Amygdala (tissue), 56 donors: ENCODE data around the gene AP3B1.

Experiments used
- DNase-seq, 56 donors: peaks; one replicate each; lab custom pipeline; 2025; lab: John Stamatoyannopoulos, UW

The AP3B1 gene

GRCh38 chr5:78007233-78007632 is 287.3 kb downstream of the AP3B1 start:
- no peak for DNase-seq

GRCh38 chr5:78006449-78006848 is 288.0 kb downstream of the AP3B1 start:
- DNase-seq, result no peak

GRCh38 chr5:78005021-78005785 is 289.3 kb downstream of the AP3B1 start:
- peak in 1 of 56 donors; percentile 36 for DNase-seq

GRCh38 chr5:78004559-78004958 is 289.9 kb downstream of the AP3B1 start:
- DNase-seq, result no peak

- no peak for DNase-seq
These were observed 290.6 kb downstream of the AP3B1 start for GRCh38 chr5:78003919-78004318.

DNA sequence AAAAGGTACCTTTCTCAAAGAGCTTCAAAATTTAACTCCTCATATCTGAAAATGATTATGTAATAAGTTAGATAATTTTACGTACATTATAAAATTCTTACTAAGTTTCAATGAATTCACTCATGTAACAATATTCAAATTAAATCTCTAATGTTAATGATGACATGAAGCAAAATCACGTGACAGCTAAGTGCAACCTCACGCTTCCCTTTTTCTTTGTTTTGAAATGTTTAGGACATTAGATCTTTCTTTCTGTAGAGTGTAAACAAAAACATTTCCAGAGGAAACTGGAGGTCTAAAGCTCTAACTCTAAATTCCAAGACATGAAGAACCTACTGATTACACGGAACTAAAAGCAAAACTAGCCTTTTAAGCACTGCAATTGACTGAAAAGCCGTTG is 291.0 kb downstream of the AP3B1 start:
- DNase-seq, result no peak

DNA sequence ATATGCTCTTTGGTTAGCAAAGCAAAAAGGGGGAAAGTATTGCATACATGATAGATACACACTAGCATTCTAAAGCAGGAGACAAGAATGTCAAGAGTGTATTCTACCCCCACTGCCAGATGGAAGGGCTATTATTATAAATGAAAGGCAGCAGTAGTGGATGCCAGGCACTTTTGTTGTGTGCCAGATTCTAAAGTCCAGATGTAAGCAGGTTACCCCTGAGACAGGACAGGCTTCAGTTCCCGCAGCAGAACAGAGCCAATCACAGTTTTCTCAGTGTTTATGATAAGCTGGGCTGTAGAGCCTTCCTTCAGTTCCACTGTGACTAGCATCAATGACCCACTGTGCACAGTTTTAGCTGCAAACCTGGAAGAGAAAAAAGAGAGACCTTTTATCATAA is 291.8 kb downstream of the AP3B1 start:
- no peak for DNase-seq

DNA sequence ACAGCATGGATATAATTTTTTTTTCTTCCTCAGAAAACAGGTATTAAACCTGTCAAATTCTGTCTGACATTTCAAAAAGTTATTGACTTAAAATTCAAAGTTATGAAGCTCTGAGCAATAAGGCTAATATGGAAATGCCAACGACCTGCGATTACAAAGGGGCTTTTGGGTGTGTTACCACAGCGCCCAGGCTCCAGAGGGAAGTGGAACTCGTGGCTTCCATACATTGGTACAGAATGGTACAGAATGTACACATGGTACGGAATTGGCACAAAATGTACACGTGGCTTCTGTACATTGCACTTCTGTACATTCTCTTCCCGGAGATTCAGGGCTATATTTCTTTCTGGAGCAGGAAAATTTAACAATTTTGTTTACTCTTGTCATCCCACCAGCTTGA is 293.3 kb downstream of the AP3B1 start:
- no peak for DNase-seq

DNA sequence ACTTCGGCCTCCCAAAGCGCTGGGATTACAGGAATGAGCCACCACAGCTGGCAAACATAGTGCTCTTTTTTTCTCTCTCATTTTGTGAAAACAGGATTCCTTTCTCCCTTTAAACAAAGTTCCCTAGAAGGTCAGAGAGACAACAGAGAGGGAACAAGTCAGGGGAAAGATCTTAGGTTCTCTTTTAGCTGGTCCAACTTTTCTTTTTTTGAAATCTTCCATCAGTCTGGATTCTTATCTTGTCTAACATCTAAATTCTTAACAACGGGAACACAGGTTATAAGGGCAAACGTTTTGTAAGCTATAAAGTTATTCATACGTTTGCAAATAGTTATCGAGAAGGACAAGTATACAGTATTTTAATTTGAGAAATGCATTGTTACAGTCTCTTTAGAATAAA is 294.3 kb downstream of the AP3B1 start:
- DNase-seq, result no peak

DNA sequence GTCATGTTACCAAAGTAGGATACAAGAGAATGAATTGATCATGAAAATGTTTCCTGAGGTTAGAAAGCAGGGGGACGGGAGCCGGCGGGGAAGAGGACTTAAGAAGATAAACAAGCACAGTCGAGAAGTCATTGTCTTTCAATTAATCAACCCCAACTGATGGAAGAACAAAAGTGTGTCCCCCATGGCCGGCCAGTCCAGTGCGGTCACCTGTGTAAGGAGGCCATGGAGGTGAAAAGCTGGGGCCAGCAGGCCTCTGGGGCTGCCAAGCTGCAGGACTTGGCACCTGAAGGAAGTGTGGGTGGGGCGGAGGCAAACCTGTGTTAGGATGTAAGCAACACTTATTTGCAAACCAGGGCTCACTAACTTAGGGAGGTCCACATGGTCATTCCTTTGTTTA is 295.1 kb downstream of the AP3B1 start:
- DNase-seq, result no peak

DNA sequence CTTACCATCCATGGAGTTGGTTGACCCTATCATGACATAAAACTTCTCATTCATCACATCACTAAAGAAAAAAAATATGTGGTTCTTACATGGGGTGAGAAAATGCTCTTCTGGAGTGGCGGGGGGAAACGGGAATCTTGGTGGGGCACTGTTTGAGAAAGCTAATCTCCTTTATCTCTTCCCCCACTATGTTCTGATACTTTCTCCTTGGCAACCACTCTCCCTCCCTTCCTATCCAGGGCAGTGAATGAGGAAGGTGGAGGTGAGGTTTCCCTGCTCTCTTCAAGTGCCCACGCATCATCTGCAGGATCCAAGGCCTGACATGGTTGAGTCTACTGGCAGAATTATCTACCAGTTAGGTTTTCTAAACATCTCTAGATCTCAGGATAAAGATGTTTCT is 297.6 kb downstream of the AP3B1 start:
- DNase-seq, result no peak

GRCh38 chr5:77995793-77996409 is 298.6 kb downstream of the AP3B1 start:
- DNase-seq, result no peak

- no peak for DNase-seq
These were observed 299.6 kb downstream of the AP3B1 start for GRCh38 chr5:77994943-77995342.

GRCh38 chr5:77993855-77994318 is 300.6 kb downstream of the AP3B1 start:
- peak in 49 of 56 donors; percentile 28 to 85 (median 64) for DNase-seq

GRCh38 chr5:77993141-77993854 is 301.2 kb downstream of the AP3B1 start:
- DNase-seq, result no peak

DNA sequence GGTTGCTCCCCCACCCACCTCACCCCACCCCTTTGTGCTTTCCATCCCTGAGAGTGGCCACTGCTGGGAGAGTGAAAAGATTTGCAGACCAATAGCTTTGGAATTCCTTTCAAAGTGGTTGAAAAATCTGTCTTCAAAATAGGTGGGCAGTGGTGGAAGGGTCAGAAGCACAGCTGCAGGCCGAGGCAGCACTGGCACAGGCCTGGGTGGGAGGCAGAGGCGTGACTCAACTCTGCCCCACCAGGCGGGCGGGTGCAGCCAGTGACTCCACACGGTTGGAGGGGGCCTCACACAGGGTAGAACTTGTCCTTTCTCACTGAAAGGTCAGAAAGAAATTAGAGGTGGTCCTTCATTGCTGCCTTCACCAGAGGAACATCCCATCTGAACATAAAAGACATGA is 303.4 kb downstream of the AP3B1 start:
- DNase-seq, result peak in 2 of 56 donors; percentile 28 to 33

DNA sequence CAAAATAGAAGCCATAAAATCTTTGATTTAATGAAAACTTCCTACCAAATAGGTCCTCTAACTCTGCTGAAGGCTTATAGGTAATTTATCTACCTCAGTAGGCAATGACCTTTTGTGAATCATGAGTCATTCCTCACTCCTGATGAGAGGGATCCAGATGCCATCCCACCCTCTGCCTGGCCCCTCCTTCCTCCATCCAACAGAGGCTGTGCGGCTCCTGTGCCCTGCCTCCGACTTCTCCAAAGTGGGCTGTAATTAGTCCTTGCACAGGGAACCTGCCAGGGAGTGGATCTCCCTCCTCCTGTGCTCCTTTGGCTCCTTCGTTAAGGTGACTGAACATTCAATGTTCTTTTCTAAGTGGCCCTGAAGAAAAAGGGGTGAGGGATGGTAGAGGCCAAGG is 304.5 kb downstream of the AP3B1 start:
- DNase-seq, result no peak

GRCh38 chr5:77987988-77988387 is 306.5 kb downstream of the AP3B1 start:
- no peak for DNase-seq

DNA sequence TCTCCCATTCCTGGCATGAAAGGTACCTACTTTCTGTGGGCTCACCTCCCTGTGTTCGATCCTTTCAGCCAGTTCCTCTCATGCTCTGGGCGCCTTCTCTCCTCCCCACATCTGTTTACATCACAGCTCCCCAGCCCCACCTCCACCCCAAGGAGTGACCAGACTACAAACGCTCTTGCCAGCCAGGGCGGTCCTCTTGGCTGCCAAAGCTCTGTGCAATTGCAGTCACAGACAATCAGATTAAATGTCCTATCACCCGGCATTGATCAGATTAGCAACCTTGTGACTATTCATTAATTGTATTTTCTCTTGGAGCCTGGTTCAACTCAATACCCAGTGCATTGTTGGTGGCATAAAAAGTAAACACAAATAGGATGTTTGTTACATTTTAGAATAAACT is 307.2 kb downstream of the AP3B1 start:
- DNase-seq, result peak in 37 of 56 donors; percentile 14 to 77 (median 47)

DNA sequence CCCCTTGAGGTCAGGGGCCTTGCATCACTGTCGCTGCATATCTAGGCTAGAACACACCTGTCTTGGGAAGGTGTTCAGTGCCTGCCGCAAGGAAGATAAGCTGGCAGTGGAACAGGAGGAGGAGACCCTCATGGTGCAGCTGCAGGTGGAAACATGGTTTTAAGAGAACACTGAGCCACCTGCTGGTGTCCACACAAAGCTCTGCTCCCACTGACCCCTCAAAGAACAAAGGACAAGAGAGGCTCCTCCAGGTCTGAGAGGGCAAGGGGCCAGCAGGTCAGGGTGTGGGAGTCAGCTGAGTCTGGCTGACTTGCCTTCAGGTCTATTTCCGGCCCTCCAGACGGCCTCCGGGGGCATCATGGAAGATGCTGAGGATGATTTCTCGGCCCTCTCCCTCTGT is 308.2 kb downstream of the AP3B1 start:
- no peak for DNase-seq

DNA sequence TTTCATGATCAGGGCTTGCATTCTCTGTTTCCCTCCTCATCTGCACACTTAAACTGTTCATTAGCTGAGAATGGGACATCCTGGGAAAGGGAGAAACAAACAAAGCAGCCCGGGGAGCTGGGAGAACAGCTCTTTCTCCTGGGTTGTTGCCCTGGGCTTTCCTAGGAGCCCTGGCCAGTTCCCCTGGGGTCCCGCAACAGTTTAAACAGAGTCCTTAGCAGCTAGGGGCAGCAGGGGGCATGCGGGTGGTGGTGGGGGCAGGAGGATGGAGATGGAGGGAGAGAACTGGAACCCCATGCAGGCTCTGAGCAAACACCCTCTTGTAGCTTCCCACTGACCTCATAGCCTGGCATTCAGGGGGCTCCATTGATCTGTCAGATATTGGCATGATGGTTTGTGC is 309.3 kb downstream of the AP3B1 start:
- no peak for DNase-seq

DNA sequence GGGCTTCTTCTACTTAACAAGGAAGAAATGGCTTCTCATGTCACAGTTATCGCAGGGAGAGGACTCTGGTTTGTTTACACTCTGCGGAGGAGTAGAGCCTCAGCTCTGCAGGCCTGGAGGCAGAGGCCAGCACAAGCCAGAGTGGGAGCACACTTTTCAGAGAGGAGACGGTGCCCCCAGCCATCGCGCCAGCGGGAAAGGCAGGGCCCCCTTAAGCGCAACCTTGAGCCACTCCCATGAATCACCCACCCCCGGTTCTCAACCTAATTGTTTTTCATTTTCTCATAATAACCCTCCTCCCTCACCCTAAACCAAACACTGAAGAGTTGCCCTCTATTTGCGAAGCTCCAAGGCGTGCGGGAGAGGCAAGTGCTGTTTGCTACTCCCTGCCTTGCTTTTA is 309.9 kb downstream of the AP3B1 start:
- DNase-seq, result no peak
